BJ (cell line): ENCODE data around the gene PASK. TPM values are rescaled to one million over a fixed set of nuclear protein-coding genes. Genes with fewer than 3 reads are reported as not detected.

ENCODE experiments used
- CTCF ChIA-PET: fragments of 350-600 bp; formaldehyde crosslinking; extraction: SDS; loops from one replicate; lab custom pipeline; 2021; ENCODE audit warnings: antibody characterized with exemption, inconsistent platforms; lab: Yijun Ruan, JAX
- POLR2A ChIA-PET: fragments of 300-600 bp; sonication (Branson Sonifier 250); formaldehyde crosslinking; extraction: SDS; loops from one replicate; lab custom pipeline; 2021; ENCODE audit warnings: antibody characterized with exemption; lab: Charles Lee
- DNase-seq: peaks from one replicate; pipeline ENCODE4 v3.0.0-alpha.2; 2011; ENCODE audit warnings: low read depth
- H3K27me3 ChIP-seq: 2 replicates; pipeline ENCODE4 v1.6.0; 2011; ENCODE audit warnings: low read length; ENCODE audit not compliant: control insufficient read depth, insufficient read depth
- H3K36me3 ChIP-seq: 2 replicates; pipeline ENCODE4 v1.5.1; 2011; ENCODE audit warnings: low read length; ENCODE audit not compliant: control insufficient read depth, insufficient read depth
- H3K4me3 ChIP-seq: 2 replicates; pipeline ENCODE4 v1.5.1; 2011; ENCODE audit warnings: low read depth, mild to moderate bottlenecking, control low read depth, low read length
- polyA plus RNA-seq: library from polyadenylated mRNA; depleted of rRNA; stranded (reverse); fragments of >200 nt; gene quantifications from 2 replicates; pipeline ENCODE4 v1.2.3, GENCODE V29; 2011
- TF ChIP-seq, protein P1 (sequence below): IDR thresholded peaks from 2 replicates; pipeline ENCODE4 v1.5.1; 2011; ENCODE audit warnings: low read depth, mild to moderate bottlenecking, control low read depth, inconsistent platforms, low read length, moderate library complexity; ENCODE audit not compliant: insufficient read depth

The PASK gene
- polyA plus RNA-seq, 1 experiment = 3.4 TPM

GRCh38 chr2:241153616-241154015 lies 4.3 kb upstream of the PASK start:
- ChIA-PET POLR2A (no interaction called here), CTCF (no interaction called here)
- Histone ChIP-seq H3K4me3 (no peak overlapping the region), H3K27me3 (no peaks in the 10 kb centered on the region), H3K36me3 (peaks cover 8% of the 10 kb centered on the region)
- no peak for DNase-seq
- TF ChIP-seq, protein P1, sequence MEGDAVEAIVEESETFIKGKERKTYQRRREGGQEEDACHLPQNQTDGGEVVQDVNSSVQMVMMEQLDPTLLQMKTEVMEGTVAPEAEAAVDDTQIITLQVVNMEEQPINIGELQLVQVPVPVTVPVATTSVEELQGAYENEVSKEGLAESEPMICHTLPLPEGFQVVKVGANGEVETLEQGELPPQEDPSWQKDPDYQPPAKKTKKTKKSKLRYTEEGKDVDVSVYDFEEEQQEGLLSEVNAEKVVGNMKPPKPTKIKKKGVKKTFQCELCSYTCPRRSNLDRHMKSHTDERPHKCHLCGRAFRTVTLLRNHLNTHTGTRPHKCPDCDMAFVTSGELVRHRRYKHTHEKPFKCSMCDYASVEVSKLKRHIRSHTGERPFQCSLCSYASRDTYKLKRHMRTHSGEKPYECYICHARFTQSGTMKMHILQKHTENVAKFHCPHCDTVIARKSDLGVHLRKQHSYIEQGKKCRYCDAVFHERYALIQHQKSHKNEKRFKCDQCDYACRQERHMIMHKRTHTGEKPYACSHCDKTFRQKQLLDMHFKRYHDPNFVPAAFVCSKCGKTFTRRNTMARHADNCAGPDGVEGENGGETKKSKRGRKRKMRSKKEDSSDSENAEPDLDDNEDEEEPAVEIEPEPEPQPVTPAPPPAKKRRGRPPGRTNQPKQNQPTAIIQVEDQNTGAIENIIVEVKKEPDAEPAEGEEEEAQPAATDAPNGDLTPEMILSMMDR = no peak

DNA sequence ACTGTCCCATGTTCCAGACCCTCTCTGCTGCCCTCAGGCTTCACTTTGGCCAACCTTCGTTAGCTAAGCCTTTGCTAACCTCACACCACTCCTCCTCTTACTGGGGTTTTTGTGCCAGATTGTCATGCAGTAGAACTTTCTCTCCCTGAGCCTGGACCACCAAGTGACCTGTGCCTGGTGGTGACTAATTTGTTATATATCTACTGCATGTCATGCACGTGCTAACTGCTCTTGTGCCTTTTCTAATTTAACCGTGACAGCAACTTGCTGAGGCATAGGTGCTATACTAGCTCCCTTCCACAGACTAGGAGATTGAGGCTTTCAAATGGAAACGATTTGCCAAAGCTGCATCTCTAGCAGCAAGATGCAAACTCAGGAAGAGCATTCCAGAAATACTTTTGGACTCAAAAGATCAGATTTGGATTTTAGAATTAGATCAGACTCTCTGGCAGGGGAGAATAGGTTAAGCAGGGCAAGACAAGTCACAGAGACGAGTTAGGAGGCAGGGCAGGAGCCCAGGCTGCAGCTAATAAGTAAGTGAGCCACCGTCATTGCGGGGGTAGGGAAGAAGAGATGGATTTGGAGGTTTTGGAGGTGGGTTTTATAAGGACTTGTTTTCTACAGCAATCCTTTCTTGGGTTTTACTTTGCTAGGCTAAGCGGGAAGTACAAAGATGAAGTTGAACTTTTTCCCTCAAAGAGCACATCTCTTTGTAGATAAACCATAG lies 2.8 kb upstream of the PASK start:
- no peaks in the 10 kb centered on the region for H3K27me3 ChIP-seq
- CTCF ChIA-PET = interaction anchor here (0.6 kb wide), 1 partner anchor 461 kb away, joined by 3 read pairs; no protein-coding TSS in a partner anchor
- peaks cover 3% of the 10 kb centered on the region for H3K36me3 ChIP-seq
- DNase-seq = no peak
- POLR2A ChIA-PET = no interaction called here
- no peak overlapping the region for H3K4me3 ChIP-seq
- TF ChIP-seq, protein P1 = no peak

- TF ChIP-seq, protein P1 = no peak
- ChIA-PET CTCF (interaction anchor here (1.4 kb wide), 1 partner anchor 237 kb away, joined by 4 read pairs; no protein-coding TSS in a partner anchor), POLR2A (no interaction called here)
- H3K36me3 ChIP-seq = peaks cover 3% of the 10 kb centered on the region
- no peaks in the 10 kb centered on the region for H3K27me3 ChIP-seq
- H3K4me3 ChIP-seq = peak overlapping the region; percentile 66
- no peak for DNase-seq
These were observed 1.6 kb upstream of the PASK start for GRCh38 chr2:241150660-241151530.

DNA sequence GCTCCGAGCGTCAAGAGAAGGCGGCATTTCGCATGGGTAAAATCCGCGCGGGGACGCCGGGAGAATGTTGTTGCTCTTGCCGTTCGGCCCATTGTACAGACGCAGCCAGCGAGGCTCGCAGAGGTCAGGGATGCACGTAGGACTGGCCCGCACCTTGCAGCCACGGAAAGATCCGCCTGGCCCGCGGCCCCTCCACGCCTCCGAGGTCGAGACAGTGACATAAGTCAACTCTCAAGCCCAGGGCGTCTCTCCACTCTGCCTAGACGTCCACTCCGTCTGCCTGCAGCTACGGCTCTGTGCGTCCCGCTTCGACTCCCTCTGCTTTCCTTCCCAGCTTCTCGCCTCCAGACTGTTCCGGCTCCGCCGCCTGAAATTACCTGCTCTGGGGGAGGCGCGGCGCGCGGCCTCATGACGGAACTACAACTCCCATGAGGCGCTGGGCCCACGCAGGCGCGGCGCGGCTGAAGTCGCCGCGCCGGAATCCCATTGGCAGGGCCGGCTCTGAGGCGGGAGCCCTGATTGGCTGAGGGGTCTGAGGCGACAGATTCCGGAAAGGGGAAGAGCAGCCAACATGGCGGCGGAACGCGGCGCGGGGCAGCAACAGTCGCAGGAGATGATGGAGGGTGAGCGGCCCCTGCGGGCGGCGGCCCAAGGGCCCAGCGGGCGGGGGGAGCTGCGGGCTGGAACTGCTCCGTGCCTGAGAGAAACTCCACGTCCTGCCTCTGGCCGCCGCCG lies 820 bp upstream of the PASK start, which contains the start of gene PPP1R7:
Gene PPP1R7, plus strand, starts transcription at position 543 of the 735 bp plus-strand sequence. Its CDS starts 29 bp downstream, at position 572.
- TF ChIP-seq, protein P1 = no peak
- POLR2A ChIA-PET = no interaction called here
- Histone ChIP-seq H3K36me3 (peaks cover 3% of the 10 kb centered on the region), H3K4me3 (peak within 1 kb of the TSS; percentile 66), H3K27me3 (no peaks in the 10 kb centered on the region)
- CTCF ChIA-PET = interaction anchor here (1.4 kb wide), 1 partner anchor 236 kb away, joined by 4 read pairs; no protein-coding TSS in a partner anchor
- DNase-seq = peak; percentile 60
